AG09319 (cell line): Measurements from ENCODE around the gene FBXW9.
A peak's percentile ranks its signal among the peaks of the same experiment; 100 is the strongest.
"Not testable (repeated sequence)": the region's sequence is repeated elsewhere in the genome, so short reads cannot be mapped to it uniquely, and the experiment has no call there.

Experiments
- DNase-seq: peaks from one replicate; pipeline ENCODE4 v3.0.0-alpha.2; 2010; ENCODE audit warnings: low read depth; ENCODE audit errors: extremely low read depth
- CTCF ChIP-seq: IDR thresholded peaks from 2 replicates; pipeline ENCODE4 v1.5.1; 2011; ENCODE audit warnings: low read depth, mild to moderate bottlenecking, inconsistent platforms, low read length, moderate library complexity

The FBXW9 gene

GRCh38 chr19:12689012-12689411, 7.4 kb downstream of the FBXW9 start:
- DNase-seq = no peak

GRCh38 chr19:12687496-12688196, 8.8 kb downstream of the FBXW9 start, which contains the start of gene GNG14:
Gene GNG14 (plus strand): TSS chr19:12687998. CDS start chr19:12688049, 51 bp downstream.
- no peak for DNase-seq
- no peak for TF ChIP-seq CTCF

More at GRCh38 chr19:12689012-12689411, 7.4 kb downstream of the FBXW9 start:
- no peak for TF ChIP-seq CTCF

- TF ChIP-seq CTCF = no peak
- no peak for DNase-seq
Measured at GRCh38 chr19:12685831-12686230, 10.6 kb downstream of the FBXW9 start.

GRCh38 chr19:12681074-12681987, 15.1 kb downstream of the FBXW9 start, which contains the start of gene DHPS:
Gene DHPS (minus strand): TSS chr19:12681880. CDS start chr19:12681766, 114 bp downstream.
- DNase-seq = peak; percentile 95
- no peak for TF ChIP-seq CTCF

DNA sequence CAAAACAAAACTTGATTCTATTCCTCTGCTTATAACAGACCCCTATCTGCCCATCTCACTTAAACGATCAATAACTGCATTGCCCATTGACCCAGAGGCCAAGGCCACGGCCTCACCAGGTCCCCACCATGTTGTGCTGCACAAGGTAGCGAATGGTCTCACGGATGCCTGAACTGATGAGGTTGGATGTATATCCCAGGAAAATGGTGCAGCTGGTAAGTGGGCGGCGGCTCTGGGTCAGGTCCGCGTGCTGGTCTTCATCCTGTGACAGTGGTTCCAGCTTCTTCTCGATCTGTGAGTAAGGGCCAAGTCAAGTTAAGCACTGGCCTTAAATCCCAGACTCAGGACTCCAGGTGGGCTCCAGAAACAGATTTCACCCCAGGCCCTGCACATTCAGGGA, 16.4 kb downstream of the FBXW9 start:
- DNase-seq = no peak
- no peak for TF ChIP-seq CTCF

GRCh38 chr19:12678039-12678438, 18.4 kb downstream of the FBXW9 start:
- DNase-seq = not testable (repeated sequence)

DNA sequence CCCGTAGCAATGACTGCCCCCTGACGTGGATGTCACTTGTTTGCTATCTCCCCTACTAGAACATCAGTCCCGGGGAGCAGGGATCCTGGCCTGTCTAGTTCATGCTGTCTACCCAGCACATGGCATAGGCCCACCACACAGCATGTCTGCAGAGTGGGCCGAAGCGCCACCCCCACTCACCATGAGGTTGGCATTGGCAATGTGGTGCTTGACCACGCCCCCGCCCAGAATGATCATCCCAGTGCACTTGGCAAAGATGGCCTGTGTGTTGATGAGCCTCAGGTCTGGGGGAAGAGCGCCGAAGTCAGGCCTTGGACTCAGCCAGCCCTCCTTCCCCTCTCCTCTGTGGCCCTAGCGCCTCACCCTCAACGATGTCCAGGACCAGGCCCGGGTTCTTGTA, 19.5 kb downstream of the FBXW9 start:
- no peak for DNase-seq
- no peak for TF ChIP-seq CTCF
